HEK293T (cell line): Measurements from ENCODE around the gene GATAD2A.

Source experiments
- ARNT ChIP-seq: fragments of 450-650 bp; IDR thresholded peaks from 2 replicates; pipeline ENCODE4 v1.6.1; 2017; ENCODE audit warnings: mild to moderate bottlenecking
- BHLHE40 ChIP-seq: fragments of 450-650 bp; IDR thresholded peaks from 2 replicates; pipeline ENCODE4 v1.6.1; 2016; ENCODE audit warnings: mild to moderate bottlenecking, moderate library complexity, borderline replicate concordance
- CTBP1 ChIP-seq: fragments of 450-650 bp; IDR thresholded peaks from 2 replicates; pipeline ENCODE4 v1.6.1; 2016; ENCODE audit warnings: borderline replicate concordance
- ELF4 ChIP-seq: fragments of 450-650 bp; IDR thresholded peaks from 2 replicates; pipeline ENCODE4 v1.6.1; 2017; ENCODE audit warnings: antibody characterized with exemption
- FOXK2 ChIP-seq: fragments of 450-650 bp; IDR thresholded peaks from 2 replicates; pipeline ENCODE4 v1.6.1; 2016; ENCODE audit warnings: mild to moderate bottlenecking
- FOXM1 ChIP-seq: fragments of 450-650 bp; IDR thresholded peaks from 2 replicates; pipeline ENCODE4 v1.6.1; 2017; ENCODE audit warnings: mild to moderate bottlenecking, borderline replicate concordance
- HDGF ChIP-seq: fragments of 450-650 bp; IDR thresholded peaks from 2 replicates; pipeline ENCODE4 v1.6.1; 2017; ENCODE audit warnings: antibody characterized with exemption, borderline replicate concordance
- L3MBTL2 ChIP-seq: fragments of 450-650 bp; conservative IDR thresholded peaks from 2 replicates; pipeline ENCODE4 v1.6.1; 2016; ENCODE audit warnings: mild to moderate bottlenecking
- SP1 ChIP-seq: fragments of 450-650 bp; IDR thresholded peaks from 2 replicates; pipeline ENCODE4 v1.6.1; 2017
- SUZ12 ChIP-seq: fragments of 450-650 bp; IDR thresholded peaks from 2 replicates; pipeline ENCODE4 v1.6.1; 2016; ENCODE audit warnings: mild to moderate bottlenecking
- TARDBP ChIP-seq: fragments of 450-650 bp; IDR thresholded peaks from 2 replicates; pipeline ENCODE4 v1.6.1; 2016
- ZNF384 ChIP-seq: fragments of 450-650 bp; IDR thresholded peaks from 2 replicates; pipeline ENCODE4 v1.6.1; 2016
- TF ChIP-seq, protein P1 (sequence below): fragments of 450-650 bp; IDR thresholded peaks from 2 replicates; pipeline ENCODE4 v1.6.1; 2016

DNA sequence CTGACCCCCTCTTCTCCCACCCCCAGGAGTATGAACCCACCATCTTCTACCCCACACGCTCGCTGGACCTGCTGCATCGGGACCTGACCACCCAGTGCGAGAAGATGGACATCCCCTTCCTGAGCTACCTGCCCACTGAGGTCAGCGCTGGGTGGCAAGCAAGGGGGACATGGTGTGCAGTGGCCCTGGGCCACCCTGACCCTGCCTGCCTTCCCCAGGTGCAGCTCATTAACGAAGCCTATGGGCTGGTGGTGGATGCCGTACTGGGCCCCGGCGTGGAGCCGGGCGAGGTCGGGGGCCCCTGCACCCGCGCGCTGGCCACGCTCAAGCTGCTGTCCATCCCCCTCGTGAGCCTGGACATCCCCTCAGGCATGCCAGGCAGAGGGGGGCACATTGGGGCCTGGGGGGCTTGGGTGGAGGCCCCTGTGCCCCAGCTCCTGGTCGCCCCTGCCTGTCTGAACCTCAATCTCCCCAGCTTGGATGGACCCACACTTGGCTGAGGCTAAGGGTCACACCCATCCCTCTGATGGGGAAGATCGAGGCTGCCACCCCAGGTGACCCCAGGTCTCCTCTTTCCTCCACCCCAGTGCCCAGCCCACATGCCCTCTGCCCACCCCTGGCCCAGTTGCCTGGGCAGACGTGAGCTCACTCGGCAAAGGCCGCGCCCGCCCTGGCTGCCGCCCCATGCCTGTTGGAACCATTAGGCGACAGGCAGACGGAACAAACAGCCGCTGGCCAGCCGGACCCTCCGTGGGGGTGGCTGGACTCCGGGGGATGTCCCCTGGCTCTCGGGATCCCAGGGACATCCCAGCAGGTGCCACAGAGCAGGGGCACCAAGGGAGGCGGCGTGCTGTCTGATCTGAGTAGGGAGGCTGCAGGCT lies 130.1 kb downstream of the GATAD2A start:
- TF ChIP-seq, protein P1, sequence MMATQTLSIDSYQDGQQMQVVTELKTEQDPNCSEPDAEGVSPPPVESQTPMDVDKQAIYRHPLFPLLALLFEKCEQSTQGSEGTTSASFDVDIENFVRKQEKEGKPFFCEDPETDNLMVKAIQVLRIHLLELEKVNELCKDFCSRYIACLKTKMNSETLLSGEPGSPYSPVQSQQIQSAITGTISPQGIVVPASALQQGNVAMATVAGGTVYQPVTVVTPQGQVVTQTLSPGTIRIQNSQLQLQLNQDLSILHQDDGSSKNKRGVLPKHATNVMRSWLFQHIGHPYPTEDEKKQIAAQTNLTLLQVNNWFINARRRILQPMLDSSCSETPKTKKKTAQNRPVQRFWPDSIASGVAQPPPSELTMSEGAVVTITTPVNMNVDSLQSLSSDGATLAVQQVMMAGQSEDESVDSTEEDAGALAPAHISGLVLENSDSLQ = no peak
- no peak for TF ChIP-seq SP1
- no peak for TF ChIP-seq SUZ12
- TF ChIP-seq ELF4 = no peak
- no peak for TF ChIP-seq FOXK2
- no peak for TF ChIP-seq FOXM1
- no peak for TF ChIP-seq ARNT
- no peak for TF ChIP-seq TARDBP
- no peak for TF ChIP-seq CTBP1
- no peak for TF ChIP-seq BHLHE40
- TF ChIP-seq ZNF384 = no peak
- no peak for TF ChIP-seq HDGF
- no peak for TF ChIP-seq L3MBTL2
